PC-3 (cell line): Measurements from ENCODE around the gene SKAP1.

Experiments used
- EZH2phosphoT487 ChIP-seq: fragments of 300-600 bp; sonication (generic); IDR thresholded peaks from 2 replicates; pipeline ENCODE4 v1.6.1; 2018; ENCODE audit warnings: mild to moderate bottlenecking, antibody characterized with exemption, low read length, borderline replicate concordance
- TF ChIP-seq, protein P1 (sequence below): fragments of 300-600 bp; sonication (generic); conservative IDR thresholded peaks from 2 replicates; pipeline ENCODE4 v1.5.1; 2017; ENCODE audit warnings: antibody characterized with exemption, low read depth, mild to moderate bottlenecking, low read length

DNA sequence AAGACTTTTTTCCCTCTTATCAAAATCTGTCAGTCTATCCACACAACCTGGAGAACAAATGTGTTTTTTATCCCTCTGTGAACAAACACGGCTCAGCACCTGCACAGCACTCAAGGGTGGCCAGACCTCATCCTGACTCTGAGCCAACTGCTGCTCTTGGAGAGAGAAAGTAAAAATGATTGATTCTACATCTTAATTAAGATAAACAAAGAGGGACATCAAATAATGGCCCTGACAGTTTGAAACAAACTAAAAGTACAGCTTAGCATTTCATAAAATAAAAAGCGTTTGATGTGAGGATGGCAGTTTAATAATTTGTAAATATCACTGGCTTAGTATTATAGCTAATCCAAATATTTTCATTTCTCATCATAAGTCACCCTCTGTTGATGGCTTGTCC lies 216.2 kb downstream of the SKAP1 start:
- TF ChIP-seq, protein P1, sequence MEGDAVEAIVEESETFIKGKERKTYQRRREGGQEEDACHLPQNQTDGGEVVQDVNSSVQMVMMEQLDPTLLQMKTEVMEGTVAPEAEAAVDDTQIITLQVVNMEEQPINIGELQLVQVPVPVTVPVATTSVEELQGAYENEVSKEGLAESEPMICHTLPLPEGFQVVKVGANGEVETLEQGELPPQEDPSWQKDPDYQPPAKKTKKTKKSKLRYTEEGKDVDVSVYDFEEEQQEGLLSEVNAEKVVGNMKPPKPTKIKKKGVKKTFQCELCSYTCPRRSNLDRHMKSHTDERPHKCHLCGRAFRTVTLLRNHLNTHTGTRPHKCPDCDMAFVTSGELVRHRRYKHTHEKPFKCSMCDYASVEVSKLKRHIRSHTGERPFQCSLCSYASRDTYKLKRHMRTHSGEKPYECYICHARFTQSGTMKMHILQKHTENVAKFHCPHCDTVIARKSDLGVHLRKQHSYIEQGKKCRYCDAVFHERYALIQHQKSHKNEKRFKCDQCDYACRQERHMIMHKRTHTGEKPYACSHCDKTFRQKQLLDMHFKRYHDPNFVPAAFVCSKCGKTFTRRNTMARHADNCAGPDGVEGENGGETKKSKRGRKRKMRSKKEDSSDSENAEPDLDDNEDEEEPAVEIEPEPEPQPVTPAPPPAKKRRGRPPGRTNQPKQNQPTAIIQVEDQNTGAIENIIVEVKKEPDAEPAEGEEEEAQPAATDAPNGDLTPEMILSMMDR, result no peak
- TF ChIP-seq EZH2phosphoT487, result no peak
